Measurements from ENCODE around the gene CNNM1.

The CNNM1 gene

GRCh38 chr10:99297033-99297432 is 32.1 kb upstream of the CNNM1 start:
- TF ChIP-seq, protein P1, sequence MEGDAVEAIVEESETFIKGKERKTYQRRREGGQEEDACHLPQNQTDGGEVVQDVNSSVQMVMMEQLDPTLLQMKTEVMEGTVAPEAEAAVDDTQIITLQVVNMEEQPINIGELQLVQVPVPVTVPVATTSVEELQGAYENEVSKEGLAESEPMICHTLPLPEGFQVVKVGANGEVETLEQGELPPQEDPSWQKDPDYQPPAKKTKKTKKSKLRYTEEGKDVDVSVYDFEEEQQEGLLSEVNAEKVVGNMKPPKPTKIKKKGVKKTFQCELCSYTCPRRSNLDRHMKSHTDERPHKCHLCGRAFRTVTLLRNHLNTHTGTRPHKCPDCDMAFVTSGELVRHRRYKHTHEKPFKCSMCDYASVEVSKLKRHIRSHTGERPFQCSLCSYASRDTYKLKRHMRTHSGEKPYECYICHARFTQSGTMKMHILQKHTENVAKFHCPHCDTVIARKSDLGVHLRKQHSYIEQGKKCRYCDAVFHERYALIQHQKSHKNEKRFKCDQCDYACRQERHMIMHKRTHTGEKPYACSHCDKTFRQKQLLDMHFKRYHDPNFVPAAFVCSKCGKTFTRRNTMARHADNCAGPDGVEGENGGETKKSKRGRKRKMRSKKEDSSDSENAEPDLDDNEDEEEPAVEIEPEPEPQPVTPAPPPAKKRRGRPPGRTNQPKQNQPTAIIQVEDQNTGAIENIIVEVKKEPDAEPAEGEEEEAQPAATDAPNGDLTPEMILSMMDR (IDR thresholded peaks at IDR 0.05; ENCODE audit: low read length, missing control alignments): no peak
- no peak for DNase-seq (ENCODE audit: low read depth)
- H3K4me3 ChIP-seq (replicated peaks; ENCODE audit: low read depth, low read length): no peak overlapping the region

DNA sequence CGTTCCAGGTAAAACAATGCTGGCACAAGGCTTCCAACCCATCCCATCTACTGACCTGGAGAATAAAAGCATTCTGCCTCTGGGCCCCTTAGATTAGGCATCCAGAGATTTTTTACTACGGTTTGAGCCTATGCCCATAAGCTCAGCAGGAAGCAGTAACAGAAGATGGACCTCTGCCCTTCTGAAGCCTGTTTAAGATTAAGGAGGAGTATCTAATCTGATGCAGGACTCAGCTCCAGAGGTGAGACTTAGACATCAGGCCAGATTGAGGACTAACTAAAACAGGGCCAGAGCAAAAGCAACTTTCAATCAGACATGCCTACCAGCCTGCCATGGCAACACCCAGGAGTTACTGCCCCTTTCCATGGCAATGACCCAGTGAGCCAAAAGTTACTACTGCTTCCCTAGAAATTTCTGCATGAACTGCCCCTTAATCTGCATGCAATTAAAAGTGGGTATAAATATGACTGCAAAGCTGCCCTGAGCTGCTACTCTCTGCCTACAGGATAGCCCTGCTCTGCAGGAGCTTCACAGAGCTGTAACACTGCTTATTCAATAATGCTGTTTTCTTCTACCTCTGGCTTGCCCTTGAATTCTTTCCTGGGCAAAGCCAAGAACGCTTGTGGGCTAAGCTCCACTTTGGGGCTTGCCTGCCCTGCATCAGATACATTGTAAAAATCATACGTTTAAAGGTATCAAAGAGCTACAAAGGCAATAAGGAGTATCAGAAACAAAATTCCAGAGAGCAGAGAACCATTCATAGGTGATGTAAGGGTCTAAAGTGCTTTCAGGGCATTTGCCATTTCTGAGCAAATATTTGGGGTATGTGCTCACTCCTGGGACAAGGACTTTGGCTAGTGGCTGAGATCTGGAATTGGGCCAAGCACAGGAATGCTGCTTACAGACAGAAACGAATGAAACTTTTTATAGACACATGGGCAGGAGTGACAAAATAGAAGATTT is 25.0 kb upstream of the CNNM1 start:
- TF ChIP-seq, protein P1 (IDR thresholded peaks at IDR 0.05; ENCODE audit: low read length, missing control alignments): no peak
- no peak for DNase-seq (ENCODE audit: low read depth)
- no peak overlapping the region for H3K4me3 ChIP-seq (replicated peaks; ENCODE audit: low read depth, low read length)

DNA sequence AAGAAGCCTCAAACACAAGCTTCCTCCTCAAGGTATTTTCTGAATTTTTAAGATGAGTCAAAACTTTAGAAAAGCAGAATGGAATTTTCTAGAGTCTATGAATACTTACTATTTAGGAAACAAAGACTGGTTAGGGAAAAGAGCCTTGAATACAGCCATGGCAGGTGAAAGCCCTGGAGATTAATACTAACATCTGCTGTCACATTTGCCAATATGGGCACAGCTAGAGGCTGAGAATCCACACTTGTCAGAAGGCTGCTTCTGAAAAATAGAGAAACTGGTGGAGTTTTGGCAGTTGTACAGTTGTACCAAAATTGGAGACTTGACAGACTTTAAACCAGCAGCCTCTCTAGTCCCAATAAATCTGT is 24.3 kb upstream of the CNNM1 start:
- TF ChIP-seq, protein P1 (IDR thresholded peaks at IDR 0.05; ENCODE audit: low read length, missing control alignments): no peak
- no peak overlapping the region for H3K4me3 ChIP-seq (replicated peaks; ENCODE audit: low read depth, low read length)
- no peak for DNase-seq (ENCODE audit: low read depth)

DNA sequence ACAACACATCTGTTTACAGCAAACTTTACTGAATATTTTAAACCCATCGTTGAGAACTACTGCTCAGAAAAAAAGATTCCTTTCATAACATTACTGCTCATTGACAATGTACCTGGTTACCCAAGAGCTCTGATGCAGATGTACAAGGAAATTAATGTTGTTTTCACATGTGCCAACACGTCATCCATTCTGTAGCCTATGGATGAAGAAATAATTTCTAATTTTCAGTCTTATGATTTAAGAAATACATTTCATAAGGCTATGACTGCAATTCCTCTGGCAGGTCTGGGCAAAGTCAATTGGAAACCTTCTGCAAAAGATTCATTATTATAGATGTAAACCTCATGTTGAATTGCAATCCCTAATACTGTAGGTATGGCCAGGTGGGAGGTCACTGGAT is 16.7 kb upstream of the CNNM1 start:
- TF ChIP-seq, protein P1 (IDR thresholded peaks at IDR 0.05; ENCODE audit: low read length, missing control alignments): no peak
- no peak overlapping the region for H3K4me3 ChIP-seq (replicated peaks; ENCODE audit: low read depth, low read length)
- no peak for DNase-seq (ENCODE audit: low read depth)

DNA sequence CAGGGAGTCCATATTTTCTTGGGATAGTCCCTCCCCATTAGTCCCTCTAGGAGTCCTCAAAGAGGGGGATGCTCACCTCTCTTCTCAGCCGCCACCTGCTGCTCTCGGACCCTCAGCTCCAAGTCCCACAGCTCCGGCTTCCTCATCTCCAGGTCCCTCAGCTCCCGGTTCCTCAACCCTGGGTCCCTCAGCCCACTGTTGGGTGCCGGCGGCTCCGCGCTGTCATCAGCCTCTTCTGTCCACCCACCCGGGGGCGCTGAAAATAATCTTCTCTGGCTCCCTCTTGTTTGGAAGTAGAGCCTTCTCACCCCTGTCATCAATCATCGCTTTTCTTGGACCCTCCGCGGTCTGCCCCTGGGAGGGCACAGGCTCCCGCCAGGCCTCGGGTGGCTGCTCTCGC is 13.3 kb upstream of the CNNM1 start:
- TF ChIP-seq, protein P1 (IDR thresholded peaks at IDR 0.05; ENCODE audit: low read length, missing control alignments): no peak
- no peak for DNase-seq (ENCODE audit: low read depth)
- H3K4me3 ChIP-seq (replicated peaks; ENCODE audit: low read depth, low read length): no peak overlapping the region

DNA sequence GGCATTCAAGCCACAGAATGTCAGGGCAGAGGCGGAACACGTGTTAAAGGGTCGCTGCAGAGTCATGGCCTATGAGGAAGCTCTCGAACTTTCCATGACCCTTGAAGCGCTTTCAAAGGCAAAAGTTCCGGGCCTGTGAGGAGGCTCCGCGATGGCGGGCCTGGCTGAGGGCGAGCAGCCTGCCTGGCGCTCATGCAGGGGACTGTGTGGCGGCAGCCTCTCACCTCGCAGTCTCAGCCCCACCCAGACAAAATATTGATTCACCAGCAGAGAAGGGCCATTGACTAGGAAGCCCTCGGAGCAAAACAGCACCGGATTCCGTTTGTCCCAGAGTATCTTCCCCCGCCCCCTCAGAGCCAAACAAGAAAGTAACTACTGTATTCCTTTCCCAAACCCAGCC is 12.8 kb upstream of the CNNM1 start:
- no peak for DNase-seq (ENCODE audit: low read depth)
- TF ChIP-seq, protein P1 (IDR thresholded peaks at IDR 0.05; ENCODE audit: low read length, missing control alignments): no peak
- no peak overlapping the region for H3K4me3 ChIP-seq (replicated peaks; ENCODE audit: low read depth, low read length)

DNA sequence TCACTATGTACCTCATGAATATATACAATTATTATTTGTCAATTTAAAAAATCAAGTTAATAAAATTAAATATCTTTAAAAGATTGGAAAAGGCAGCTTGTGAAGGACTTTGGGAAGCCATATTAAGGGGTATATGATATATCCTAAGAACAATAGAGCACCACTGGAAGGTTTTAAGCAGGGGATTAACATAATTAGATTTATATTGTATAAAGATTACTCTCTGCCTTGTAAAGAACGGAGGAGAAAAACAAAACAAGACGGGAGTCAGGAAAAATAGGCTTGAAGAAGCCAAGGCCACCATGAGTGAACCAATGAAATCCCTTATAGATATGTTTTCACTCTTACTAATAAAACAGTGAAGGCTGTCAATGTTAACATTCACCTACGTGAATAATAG is 11.1 kb upstream of the CNNM1 start:
- no peak for DNase-seq (ENCODE audit: low read depth)
- no peak overlapping the region for H3K4me3 ChIP-seq (replicated peaks; ENCODE audit: low read depth, low read length)
- TF ChIP-seq, protein P1 (IDR thresholded peaks at IDR 0.05; ENCODE audit: low read length, missing control alignments): no peak
